Measurements from ENCODE around the gene GABARAPL1. TPM values are rescaled to one million over a fixed set of nuclear protein-coding genes. Genes with fewer than 3 reads are reported as not detected.
"Not testable (repeated sequence)": the region's sequence is repeated elsewhere in the genome, so short reads cannot be mapped to it uniquely, and the experiment has no call there.

GABARAPL1 gene
- total RNA-seq, 2 donors from 2014 or later: 15.8 to 20.3 TPM

DNA sequence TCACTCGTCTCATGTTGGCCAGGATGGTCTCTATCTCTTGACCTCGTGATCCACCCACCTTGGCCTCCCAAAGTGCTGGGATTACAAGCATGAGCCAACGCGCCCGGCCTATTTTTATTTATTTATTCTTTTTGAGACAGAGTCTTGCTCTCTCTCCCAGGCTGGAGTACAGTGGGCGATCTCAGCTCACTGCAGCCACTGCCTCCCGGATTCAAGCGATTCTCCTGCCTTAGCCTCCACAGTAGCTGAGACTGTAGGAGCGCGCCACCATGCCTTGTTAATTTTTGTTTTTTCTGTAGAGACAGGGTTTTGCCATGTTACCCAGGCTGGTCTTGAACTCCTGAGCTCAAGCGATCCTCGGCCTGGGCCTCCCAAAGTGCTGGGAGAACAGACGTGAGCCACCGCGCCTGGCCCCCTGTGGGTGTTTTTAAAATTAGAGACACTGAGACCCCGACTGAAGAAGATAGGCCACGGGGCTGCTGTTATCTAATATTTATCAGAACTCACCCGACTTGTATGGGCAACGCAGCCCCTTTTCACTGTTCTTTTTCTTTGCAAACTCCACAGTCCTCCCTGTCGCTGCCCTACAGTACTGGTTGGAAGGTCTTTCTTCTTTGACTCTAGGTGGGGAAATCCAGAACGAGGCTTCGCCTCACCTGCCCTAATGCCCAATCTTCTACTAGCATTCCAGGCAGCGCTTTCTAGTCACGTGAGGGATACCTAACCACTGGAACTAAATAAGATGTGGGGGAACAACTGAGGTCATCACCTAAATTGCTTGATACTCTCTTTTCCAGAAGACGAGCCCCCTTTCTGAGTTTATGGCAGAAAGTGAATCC, 1.4 kb upstream of the GABARAPL1 start:
- no peak for DNase-seq
- Mint-ChIP-seq H3K4me1 (ENCODE audit: low read depth) (peaks cover 32% of the 10 kb centered on the region), H3K9me3 (no peaks in the 10 kb centered on the region), H3K36me3 (ENCODE audit: insufficient read depth in 2 of 2) (no peaks in the 10 kb centered on the region), H3K27ac (no peak overlapping the region), H3K27me3 (ENCODE audit: low read depth) (peaks cover 7% of the 10 kb centered on the region), H3K4me3 (no peak overlapping the region)
- ATAC-seq (replicated peaks in 1 of 2): no peak

DNA sequence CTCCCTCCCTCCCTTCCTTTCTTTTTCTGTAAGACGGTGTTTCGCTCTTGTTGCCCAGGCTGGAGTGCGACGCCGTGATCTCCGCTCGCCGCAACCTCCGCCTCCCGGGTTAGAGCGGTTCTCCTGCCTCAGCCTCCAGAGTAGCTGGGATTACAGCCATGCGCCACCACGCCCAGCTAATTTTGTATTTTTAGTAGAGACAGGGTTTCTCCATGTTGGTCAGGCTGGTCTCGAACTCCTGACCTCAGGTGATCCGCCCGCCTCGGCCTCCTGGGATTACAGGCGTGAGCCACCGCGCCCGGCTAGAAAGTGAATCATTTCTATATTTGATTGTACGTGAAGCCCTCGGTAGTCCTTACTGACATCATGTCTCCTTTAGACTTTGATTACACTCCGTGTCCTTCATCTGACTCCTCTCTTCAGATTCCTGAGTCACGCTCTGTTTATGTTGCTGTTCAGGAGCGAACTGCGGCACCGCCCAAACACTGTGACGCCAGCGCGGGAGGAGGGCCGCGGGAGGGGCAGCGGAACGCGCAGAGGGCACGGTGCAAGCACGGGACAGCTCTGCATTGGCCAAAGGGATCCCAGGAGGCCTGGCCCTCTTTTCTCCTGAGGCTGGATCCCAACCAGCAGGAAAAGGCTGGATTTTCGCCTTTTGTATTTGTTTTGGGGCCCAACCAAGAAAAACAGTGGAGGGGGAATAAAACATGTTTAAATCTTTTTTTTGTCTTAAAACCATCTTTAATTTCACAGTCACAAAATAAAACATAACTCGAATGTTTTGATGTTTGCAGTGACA, 538 bp upstream of the GABARAPL1 start:
- peak; percentile 89 to 91 for DNase-seq
- H3K27ac Mint-ChIP-seq: peak overlapping the region; percentile 81
- no peaks in the 10 kb centered on the region for H3K9me3 Mint-ChIP-seq
- peak overlapping the region; percentile 89 to 98 for H3K4me3 Mint-ChIP-seq
- H3K27me3 Mint-ChIP-seq (ENCODE audit: low read depth): peaks cover 7% of the 10 kb centered on the region
- ATAC-seq (replicated peaks in 1 of 2): peak; percentile 77 to 85
- H3K4me1 Mint-ChIP-seq (ENCODE audit: low read depth): peaks cover 32% of the 10 kb centered on the region
- H3K36me3 Mint-ChIP-seq (ENCODE audit: insufficient read depth in 2 of 2): no peaks in the 10 kb centered on the region

GRCh38 chr12:10213168-10214135, 775 bp downstream of the GABARAPL1 start:
- Mint-ChIP-seq H3K36me3 (ENCODE audit: insufficient read depth in 2 of 2) (no peaks in the 10 kb centered on the region), H3K9me3 (no peaks in the 10 kb centered on the region), H3K27ac (peak overlapping the region; percentile 89), H3K27me3 (ENCODE audit: low read depth) (peaks cover 7% of the 10 kb centered on the region), H3K4me1 (ENCODE audit: low read depth) (peaks cover 32% of the 10 kb centered on the region), H3K4me3 (peak overlapping the region; percentile 89 to 98)
- DNase-seq: peak; percentile 84 to 86
- peak; percentile 65 to 75 for ATAC-seq (replicated peaks in 1 of 2)

- peaks cover 7% of the 10 kb centered on the region for H3K27me3 Mint-ChIP-seq (ENCODE audit: low read depth)
- peak overlapping the region; percentile 89 to 98 for H3K4me3 Mint-ChIP-seq
- H3K9me3 Mint-ChIP-seq: no peaks in the 10 kb centered on the region
- DNase-seq (no peak), ATAC-seq (replicated peaks in 1 of 2) (no peak)
- peaks cover 32% of the 10 kb centered on the region for H3K4me1 Mint-ChIP-seq (ENCODE audit: low read depth)
- peak overlapping the region; percentile 76 for H3K27ac Mint-ChIP-seq
- no peaks in the 10 kb centered on the region for H3K36me3 Mint-ChIP-seq (ENCODE audit: insufficient read depth in 2 of 2)
These were observed 1.6 kb downstream of the GABARAPL1 start for GRCh38 chr12:10214136-10214894.

DNA sequence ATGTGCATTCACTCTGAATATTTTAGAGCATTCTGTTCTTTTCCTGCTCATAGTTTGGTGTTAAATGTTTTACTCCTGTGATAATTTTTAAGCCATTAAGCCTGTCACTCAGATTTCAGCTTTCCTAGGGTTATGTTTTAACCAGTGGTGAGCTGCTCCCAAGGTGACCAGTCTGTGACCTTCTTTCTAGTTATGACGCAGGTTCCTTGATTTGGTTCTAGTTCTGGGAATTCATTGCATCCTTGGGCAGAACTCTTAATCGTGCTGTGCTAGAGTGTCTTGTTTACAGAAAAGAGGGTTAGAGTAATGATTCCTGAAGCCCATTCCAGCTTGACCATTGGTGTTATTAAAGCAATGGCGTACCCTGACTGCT, 2.2 kb downstream of the GABARAPL1 start:
- no peaks in the 10 kb centered on the region for H3K9me3 Mint-ChIP-seq
- no peaks in the 10 kb centered on the region for H3K36me3 Mint-ChIP-seq (ENCODE audit: insufficient read depth in 2 of 2)
- peak overlapping the region; percentile 89 to 98 for H3K4me3 Mint-ChIP-seq
- ATAC-seq (replicated peaks in 1 of 2) (no peak), DNase-seq (no peak)
- peaks cover 7% of the 10 kb centered on the region for H3K27me3 Mint-ChIP-seq (ENCODE audit: low read depth)
- H3K27ac Mint-ChIP-seq: peak overlapping the region; percentile 24
- peaks cover 32% of the 10 kb centered on the region for H3K4me1 Mint-ChIP-seq (ENCODE audit: low read depth)

DNA sequence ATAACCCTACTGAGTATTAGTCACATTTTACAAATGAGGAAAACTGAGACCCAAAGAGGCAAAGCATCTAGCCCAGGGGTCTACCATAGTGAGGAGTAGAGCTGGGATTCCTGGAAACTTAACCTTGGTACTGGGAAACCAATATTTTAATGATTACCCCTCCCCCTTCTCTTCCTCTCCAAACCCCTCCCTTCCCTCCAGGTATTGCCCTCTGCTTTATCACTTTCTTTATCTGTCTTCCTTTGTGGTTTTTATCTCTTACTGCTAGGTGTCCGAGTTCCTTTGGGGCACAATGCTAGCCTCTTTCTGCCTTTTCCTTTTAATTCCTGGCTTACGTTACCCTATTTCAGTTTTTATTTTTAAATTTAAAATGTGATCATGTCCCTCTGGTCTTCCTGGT, 2.8 kb downstream of the GABARAPL1 start:
- H3K27ac Mint-ChIP-seq: no peak overlapping the region
- H3K4me3 Mint-ChIP-seq: peak overlapping the region; percentile 9 to 89
- H3K36me3 Mint-ChIP-seq (ENCODE audit: insufficient read depth in 2 of 2): no peaks in the 10 kb centered on the region
- ATAC-seq (replicated peaks in 1 of 2): no peak
- H3K9me3 Mint-ChIP-seq: no peaks in the 10 kb centered on the region
- H3K4me1 Mint-ChIP-seq (ENCODE audit: low read depth): peaks cover 32% of the 10 kb centered on the region
- DNase-seq: no peak
- peaks cover 7% of the 10 kb centered on the region for H3K27me3 Mint-ChIP-seq (ENCODE audit: low read depth)

- H3K9me3 Mint-ChIP-seq; ATAC-seq (replicated peaks in 1 of 2); H3K4me3 Mint-ChIP-seq; H3K27ac Mint-ChIP-seq; H3K36me3 Mint-ChIP-seq (ENCODE audit: insufficient read depth in 2 of 2); H3K27me3 Mint-ChIP-seq (ENCODE audit: low read depth): not testable (repeated sequence)
- H3K4me1 Mint-ChIP-seq (ENCODE audit: low read depth): peaks cover 32% of the 10 kb centered on the region
- DNase-seq: peak; percentile 5 to 31
These were observed 3.3 kb downstream of the GABARAPL1 start for GRCh38 chr12:10215946-10216345.

GRCh38 chr12:10218021-10218420, 5.3 kb downstream of the GABARAPL1 start:
- DNase-seq (no peak), ATAC-seq (replicated peaks in 1 of 2) (no peak)
- H3K4me1 Mint-ChIP-seq (ENCODE audit: low read depth): peaks cover 25% of the 10 kb centered on the region
- no peak overlapping the region for H3K27ac Mint-ChIP-seq
- peaks cover 7% of the 10 kb centered on the region for H3K27me3 Mint-ChIP-seq (ENCODE audit: low read depth)
- peaks cover 0 to under 1% of the 10 kb centered on the region in 2 donors for H3K36me3 Mint-ChIP-seq (ENCODE audit: insufficient read depth in 2 of 2)
- no peaks in the 10 kb centered on the region for H3K9me3 Mint-ChIP-seq
- H3K4me3 Mint-ChIP-seq: no peak overlapping the region

DNA sequence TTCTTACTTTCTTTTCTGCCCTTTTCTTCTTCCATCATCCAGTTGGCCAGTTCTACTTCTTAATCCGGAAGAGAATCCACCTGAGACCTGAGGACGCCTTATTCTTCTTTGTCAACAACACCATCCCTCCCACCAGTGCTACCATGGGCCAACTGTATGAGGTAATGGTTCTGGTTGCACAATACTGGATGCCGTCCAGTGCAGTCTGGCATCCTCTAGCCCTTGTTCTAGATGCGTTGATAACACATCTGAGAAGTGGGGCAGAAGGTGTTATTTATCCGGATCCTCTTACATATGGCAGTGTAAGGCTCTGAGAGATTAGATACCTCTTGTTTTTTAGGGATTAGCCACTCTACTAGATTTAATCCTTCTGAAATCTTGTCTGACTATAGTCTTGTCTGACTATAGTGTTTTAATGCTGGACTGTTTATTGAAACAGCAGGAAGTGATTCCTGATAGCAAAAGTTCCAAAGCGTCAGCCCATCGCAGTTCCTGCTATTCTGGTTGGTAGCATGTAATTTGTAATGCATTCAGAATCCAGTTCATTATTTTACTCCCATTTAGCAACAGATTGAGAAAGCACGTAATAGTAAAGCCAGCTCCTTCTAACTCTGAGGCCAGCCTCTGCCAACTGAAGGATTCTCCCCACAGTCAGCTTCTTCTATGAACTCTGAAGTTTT, 7.9 kb downstream of the GABARAPL1 start:
- ATAC-seq (replicated peaks in 1 of 2) (no peak), DNase-seq (no peak)
- Mint-ChIP-seq H3K27me3 (ENCODE audit: low read depth) (no peaks in the 10 kb centered on the region), H3K36me3 (ENCODE audit: insufficient read depth in 2 of 2) (peaks cover 0 to 2% of the 10 kb centered on the region in 2 donors), H3K27ac (no peak overlapping the region), H3K4me1 (ENCODE audit: low read depth) (peaks cover 5% of the 10 kb centered on the region), H3K9me3 (no peaks in the 10 kb centered on the region), H3K4me3 (no peak overlapping the region)

GRCh38 chr12:10221846-10222245, 9.2 kb downstream of the GABARAPL1 start:
- Mint-ChIP-seq H3K4me1 (ENCODE audit: low read depth) (no peaks in the 10 kb centered on the region), H3K36me3 (ENCODE audit: insufficient read depth in 2 of 2) (peaks cover 0 to 2% of the 10 kb centered on the region in 2 donors), H3K27me3 (ENCODE audit: low read depth) (no peaks in the 10 kb centered on the region), H3K4me3 (no peak overlapping the region), H3K9me3 (no peaks in the 10 kb centered on the region), H3K27ac (no peak overlapping the region)
- ATAC-seq (replicated peaks in 1 of 2) (no peak), DNase-seq (no peak)

GRCh38 chr12:10223208-10223607, 10.5 kb downstream of the GABARAPL1 start:
- Mint-ChIP-seq H3K27me3 (ENCODE audit: low read depth) (no peaks in the 10 kb centered on the region), H3K4me3 (no peak overlapping the region), H3K27ac (no peak overlapping the region), H3K9me3 (no peaks in the 10 kb centered on the region), H3K36me3 (ENCODE audit: insufficient read depth in 2 of 2) (peaks cover 0 to 2% of the 10 kb centered on the region in 2 donors), H3K4me1 (ENCODE audit: low read depth) (peaks cover 9% of the 10 kb centered on the region)
- ATAC-seq (replicated peaks in 1 of 2) (no peak), DNase-seq (no peak)

- not testable (repeated sequence) for H3K4me3 Mint-ChIP-seq; H3K9me3 Mint-ChIP-seq; H3K27me3 Mint-ChIP-seq (ENCODE audit: low read depth); H3K27ac Mint-ChIP-seq; DNase-seq; H3K36me3 Mint-ChIP-seq (ENCODE audit: insufficient read depth in 2 of 2); ATAC-seq (replicated peaks in 1 of 2)
- H3K4me1 Mint-ChIP-seq (ENCODE audit: low read depth): peaks cover 12% of the 10 kb centered on the region
These were observed 12.7 kb downstream of the GABARAPL1 start for GRCh38 chr12:10225426-10225825.
